Loucy (cell line): ENCODE measurements around the gene CAVIN1.

Experiments
- EZH2phosphoT487 ChIP-seq: fragments of 200-600 bp; IDR thresholded peaks from 2 replicates; pipeline ENCODE4 v1.6.1; 2018; ENCODE audit warnings: antibody characterized with exemption, mild to moderate bottlenecking, moderate library complexity, borderline replicate concordance
- TF ChIP-seq, protein P1 (sequence below): fragments of 200-600 bp; sonication (generic); conservative IDR thresholded peaks from 2 replicates; pipeline ENCODE4 v1.5.1; 2014; ENCODE audit warnings: mild to moderate bottlenecking, antibody characterized with exemption, low read length

DNA sequence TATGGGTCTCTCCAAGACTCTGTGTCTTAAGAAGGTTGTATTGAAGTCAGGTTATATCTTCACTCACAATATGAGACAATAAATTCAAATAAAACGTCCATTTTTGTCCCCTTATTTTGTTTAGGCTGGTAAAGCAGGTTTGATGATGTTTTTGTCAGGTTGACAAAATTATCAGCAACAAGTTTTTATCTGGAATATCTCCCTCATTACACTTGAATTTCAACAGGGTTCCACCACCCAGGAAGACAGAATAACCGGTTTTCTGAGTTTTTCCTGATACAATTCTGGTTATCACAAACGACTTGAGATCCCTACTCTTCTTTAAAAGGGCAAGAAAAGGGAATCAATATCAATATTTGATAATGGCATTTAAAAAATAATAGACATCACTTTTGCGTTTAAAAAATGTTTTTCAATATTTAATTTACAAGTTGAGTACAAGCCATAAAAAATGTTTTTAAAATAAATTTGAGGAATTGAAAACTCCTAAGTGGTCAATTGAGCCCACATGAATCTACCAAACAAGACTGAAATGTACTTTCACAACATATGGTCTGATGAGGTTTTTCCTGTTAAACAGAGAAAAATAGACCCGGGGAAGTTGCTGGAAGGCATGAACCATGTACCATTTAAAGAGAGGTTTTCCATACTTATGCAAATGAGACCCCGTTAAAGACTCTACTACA, 34.2 kb upstream of the CAVIN1 start:
- TF ChIP-seq, protein P1, sequence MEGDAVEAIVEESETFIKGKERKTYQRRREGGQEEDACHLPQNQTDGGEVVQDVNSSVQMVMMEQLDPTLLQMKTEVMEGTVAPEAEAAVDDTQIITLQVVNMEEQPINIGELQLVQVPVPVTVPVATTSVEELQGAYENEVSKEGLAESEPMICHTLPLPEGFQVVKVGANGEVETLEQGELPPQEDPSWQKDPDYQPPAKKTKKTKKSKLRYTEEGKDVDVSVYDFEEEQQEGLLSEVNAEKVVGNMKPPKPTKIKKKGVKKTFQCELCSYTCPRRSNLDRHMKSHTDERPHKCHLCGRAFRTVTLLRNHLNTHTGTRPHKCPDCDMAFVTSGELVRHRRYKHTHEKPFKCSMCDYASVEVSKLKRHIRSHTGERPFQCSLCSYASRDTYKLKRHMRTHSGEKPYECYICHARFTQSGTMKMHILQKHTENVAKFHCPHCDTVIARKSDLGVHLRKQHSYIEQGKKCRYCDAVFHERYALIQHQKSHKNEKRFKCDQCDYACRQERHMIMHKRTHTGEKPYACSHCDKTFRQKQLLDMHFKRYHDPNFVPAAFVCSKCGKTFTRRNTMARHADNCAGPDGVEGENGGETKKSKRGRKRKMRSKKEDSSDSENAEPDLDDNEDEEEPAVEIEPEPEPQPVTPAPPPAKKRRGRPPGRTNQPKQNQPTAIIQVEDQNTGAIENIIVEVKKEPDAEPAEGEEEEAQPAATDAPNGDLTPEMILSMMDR: no peak
- no peak for TF ChIP-seq EZH2phosphoT487
